Hepatocyte (in vitro differentiated cells): Measurements from ENCODE around the gene ATP8B4.

Experiments
- EZH2phosphoT487 ChIP-seq: fragments of 200-600 bp; sonication (generic); IDR thresholded peaks from one replicate; pipeline ENCODE4 v1.6.1; 2018; ENCODE audit warnings: antibody characterized with exemption, mild to moderate bottlenecking, low read depth, moderate library complexity; ENCODE audit not compliant: unreplicated experiment, severe bottlenecking
- TF ChIP-seq, protein P1 (sequence below): fragments of 200-600 bp; sonication (generic); IDR thresholded peaks from 2 replicates; pipeline ENCODE4 v1.5.1; 2016; ENCODE audit warnings: antibody characterized with exemption, mild to moderate bottlenecking; ENCODE audit not compliant: poor library complexity

DNA sequence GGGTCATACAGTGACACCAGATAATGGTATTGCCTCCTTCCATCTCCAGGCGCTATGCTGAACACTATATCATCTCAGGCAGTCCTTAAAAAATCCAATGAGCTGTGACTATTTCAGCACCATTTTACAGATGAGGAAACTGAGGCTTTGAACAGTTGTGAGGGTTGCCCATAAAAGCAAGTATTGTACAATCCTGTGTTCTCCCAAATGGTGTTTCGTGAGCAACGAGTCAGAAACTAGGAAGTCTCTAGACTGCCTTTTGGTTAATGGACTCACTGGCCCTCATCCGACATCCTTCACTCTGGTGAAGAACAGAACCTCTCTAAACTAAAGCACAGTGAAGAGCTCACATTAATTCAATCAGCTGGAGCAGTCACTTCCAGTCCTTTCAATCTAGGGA is 61.8 kb downstream of the ATP8B4 start:
- TF ChIP-seq EZH2phosphoT487: no peak
- TF ChIP-seq, protein P1, sequence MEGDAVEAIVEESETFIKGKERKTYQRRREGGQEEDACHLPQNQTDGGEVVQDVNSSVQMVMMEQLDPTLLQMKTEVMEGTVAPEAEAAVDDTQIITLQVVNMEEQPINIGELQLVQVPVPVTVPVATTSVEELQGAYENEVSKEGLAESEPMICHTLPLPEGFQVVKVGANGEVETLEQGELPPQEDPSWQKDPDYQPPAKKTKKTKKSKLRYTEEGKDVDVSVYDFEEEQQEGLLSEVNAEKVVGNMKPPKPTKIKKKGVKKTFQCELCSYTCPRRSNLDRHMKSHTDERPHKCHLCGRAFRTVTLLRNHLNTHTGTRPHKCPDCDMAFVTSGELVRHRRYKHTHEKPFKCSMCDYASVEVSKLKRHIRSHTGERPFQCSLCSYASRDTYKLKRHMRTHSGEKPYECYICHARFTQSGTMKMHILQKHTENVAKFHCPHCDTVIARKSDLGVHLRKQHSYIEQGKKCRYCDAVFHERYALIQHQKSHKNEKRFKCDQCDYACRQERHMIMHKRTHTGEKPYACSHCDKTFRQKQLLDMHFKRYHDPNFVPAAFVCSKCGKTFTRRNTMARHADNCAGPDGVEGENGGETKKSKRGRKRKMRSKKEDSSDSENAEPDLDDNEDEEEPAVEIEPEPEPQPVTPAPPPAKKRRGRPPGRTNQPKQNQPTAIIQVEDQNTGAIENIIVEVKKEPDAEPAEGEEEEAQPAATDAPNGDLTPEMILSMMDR: no peak
